OCI-LY3 (cell line): Measurements from ENCODE around the gene ANKFN1.

Source experiments
- H2AFZ ChIP-seq: fragments of 200-600, 300-600 bp; shearing (Covaris generic); 2 replicates; pipeline ENCODE4 v1.6.0; 2014; ENCODE audit warnings: antibody characterized with exemption, low read depth, low read length
- H3K27ac ChIP-seq: fragments of 200-600, 300-600 bp; sonication (generic); 2 replicates; pipeline ENCODE4 v1.5.1; 2014; ENCODE audit warnings: mild to moderate bottlenecking, low read length, moderate library complexity, mixed read lengths
- H3K27me3 ChIP-seq: fragments of 200-600, 300-600 bp; sonication (generic); 2 replicates; pipeline ENCODE4 v1.6.1; 2014; ENCODE audit warnings: low read depth, low read length, mixed read lengths
- H3K36me3 ChIP-seq: fragments of 200-600, 300-600 bp; sonication (generic); replicated peaks from 2 replicates; pipeline ENCODE3; 2014; ENCODE audit warnings: low read depth, low read length, mixed read lengths
- H3K4me1 ChIP-seq: fragments of 300-600, 200-600 bp; sonication (generic); 2 replicates; pipeline ENCODE4 v1.6.1; 2014; ENCODE audit warnings: low read length, mixed read lengths
- H3K4me2 ChIP-seq: fragments of 200-600, 300-600 bp; sonication (generic); 2 replicates; pipeline ENCODE4 v1.6.1; 2014; ENCODE audit warnings: low read length, mixed read lengths
- H3K4me3 ChIP-seq: fragments of 300-600, 200-600 bp; sonication (generic); 2 replicates; pipeline ENCODE4 v1.5.1; 2014; ENCODE audit warnings: antibody characterized with exemption, mild to moderate bottlenecking, low read length, moderate library complexity
- H3K79me2 ChIP-seq: fragments of 300-600, 200-600 bp; shearing (Covaris generic); 2 replicates; pipeline ENCODE4 v1.6.1; 2014; ENCODE audit warnings: mild to moderate bottlenecking, low read length, mixed read lengths
- H3K9ac ChIP-seq: fragments of 300-600, 200-600 bp; shearing (Covaris generic); 2 replicates; pipeline ENCODE4 v1.6.0; 2014; ENCODE audit warnings: mild to moderate bottlenecking, low read length, moderate library complexity
- H3K9me3 ChIP-seq: fragments of 200-600, 300-600 bp; shearing (Covaris generic); 2 replicates; pipeline ENCODE4 v1.6.1; 2014; ENCODE audit warnings: low read length, mixed read lengths; ENCODE audit not compliant: insufficient read depth
- H4K20me1 ChIP-seq: fragments of 200-600, 300-600 bp; sonication (generic); 2 replicates; pipeline ENCODE4 v1.6.1; 2016; ENCODE audit warnings: low read length, mixed read lengths; ENCODE audit not compliant: insufficient read depth
- CTCF ChIP-seq: fragments of 200-600, 300-600 bp; sonication (generic); IDR thresholded peaks from 2 replicates; pipeline ENCODE4 v1.5.1; 2014; ENCODE audit warnings: antibody characterized with exemption, low read length, low read depth
- EZH2phosphoT487 ChIP-seq: fragments of 200-600 bp; shearing (Covaris generic); IDR thresholded peaks from 2 replicates; pipeline ENCODE4 v1.6.1; 2018; ENCODE audit warnings: antibody characterized with exemption, mixed run types, low read depth

Gene ANKFN1

GRCh38 chr17:56317351-56318208, 164.3 kb downstream of the ANKFN1 start:
- H3K27me3 ChIP-seq, result peaks cover 21% of the 10 kb centered on the region; the same call in 1 of the 2 replicates
- no peaks in the 10 kb centered on the region for H3K36me3 ChIP-seq
- no peaks in the 10 kb centered on the region for H3K79me2 ChIP-seq
- H3K4me1 ChIP-seq, result no peaks in the 10 kb centered on the region
- H2AFZ ChIP-seq, result no peak overlapping the region
- no peaks in the 10 kb centered on the region for H3K9me3 ChIP-seq
- no peak overlapping the region for H3K27ac ChIP-seq
- no peak overlapping the region for H3K9ac ChIP-seq
- H4K20me1 ChIP-seq, result no peaks in the 10 kb centered on the region
- no peak overlapping the region for H3K4me3 ChIP-seq
- TF ChIP-seq EZH2phosphoT487 (no peak), CTCF (no peak)
- H3K4me2 ChIP-seq, result no peak overlapping the region

GRCh38 chr17:56319531-56319930, 166.3 kb downstream of the ANKFN1 start:
- Histone ChIP-seq H3K79me2 (no peaks in the 10 kb centered on the region), H3K27me3 (peaks cover 39% of the 10 kb centered on the region), H3K4me1 (no peaks in the 10 kb centered on the region), H3K36me3 (no peaks in the 10 kb centered on the region), H3K27ac (no peak overlapping the region), H3K4me2 (no peak overlapping the region), H3K4me3 (no peak overlapping the region), H2AFZ (no peak overlapping the region), H3K9me3 (no peaks in the 10 kb centered on the region), H4K20me1 (no peaks in the 10 kb centered on the region), H3K9ac (no peak overlapping the region)
- TF ChIP-seq EZH2phosphoT487 (no peak), CTCF (peak; percentile 70)

- Histone ChIP-seq H3K27me3 (peaks cover 39% of the 10 kb centered on the region), H3K79me2 (no peaks in the 10 kb centered on the region), H2AFZ (no peak overlapping the region), H3K4me1 (no peaks in the 10 kb centered on the region), H3K4me2 (no peak overlapping the region), H3K36me3 (no peaks in the 10 kb centered on the region), H3K9me3 (no peaks in the 10 kb centered on the region), H4K20me1 (no peaks in the 10 kb centered on the region), H3K4me3 (no peak overlapping the region), H3K9ac (no peak overlapping the region), H3K27ac (no peak overlapping the region)
- TF ChIP-seq EZH2phosphoT487 (no peak), CTCF (no peak)
Observed at GRCh38 chr17:56320443-56320842, 167.2 kb downstream of the ANKFN1 start.

- Histone ChIP-seq H3K79me2 (no peaks in the 10 kb centered on the region), H3K36me3 (no peaks in the 10 kb centered on the region), H3K9ac (no peak overlapping the region), H3K4me3 (no peak overlapping the region), H2AFZ (no peak overlapping the region), H3K4me1 (no peaks in the 10 kb centered on the region), H4K20me1 (no peaks in the 10 kb centered on the region), H3K27me3 (peaks cover 29% of the 10 kb centered on the region), H3K27ac (no peak overlapping the region), H3K4me2 (no peak overlapping the region), H3K9me3 (no peaks in the 10 kb centered on the region)
- TF ChIP-seq CTCF (no peak), EZH2phosphoT487 (no peak)
Observed at GRCh38 chr17:56322991-56323390, 169.7 kb downstream of the ANKFN1 start.
